ENCODE data around the gene HS3ST2. TPM values are rescaled to one million over a fixed set of nuclear protein-coding genes. Genes with fewer than 3 reads are reported as not detected.
"Not testable (repeated sequence)": the region's sequence is repeated elsewhere in the genome, so short reads cannot be mapped to it uniquely, and the experiment has no call there.

The HS3ST2 gene
- total RNA-seq, 2 donors from 2014 or later: not detected

DNA sequence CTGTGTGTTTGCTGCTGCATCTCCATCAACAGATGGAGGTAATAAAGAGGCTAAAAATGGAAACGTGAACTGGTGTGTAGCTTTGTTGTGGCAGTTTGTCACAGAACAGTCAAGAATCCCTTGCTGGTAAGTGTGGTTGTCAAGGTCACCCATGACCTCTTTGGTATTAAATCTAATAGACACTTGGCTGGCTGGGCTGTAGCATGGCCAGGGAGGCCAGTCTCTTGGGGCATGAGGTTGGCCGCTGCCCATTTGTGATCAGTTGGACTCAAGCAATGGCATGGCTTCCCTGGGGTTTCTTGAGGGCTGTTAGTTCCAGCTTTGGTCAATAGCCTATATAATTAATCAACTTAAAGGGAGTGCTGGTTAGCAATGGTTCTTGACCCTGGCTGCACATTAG, 14.8 kb upstream of the HS3ST2 start:
- DNase-seq (ENCODE audit: low spot score in 2 of 2): no peak
- Mint-ChIP-seq H3K9me3 (peaks cover 0 to 4% of the 10 kb centered on the region in 2 donors), H3K36me3 (no peaks in the 10 kb centered on the region), H3K27ac (no peak overlapping the region)
- no peak for ATAC-seq

DNA sequence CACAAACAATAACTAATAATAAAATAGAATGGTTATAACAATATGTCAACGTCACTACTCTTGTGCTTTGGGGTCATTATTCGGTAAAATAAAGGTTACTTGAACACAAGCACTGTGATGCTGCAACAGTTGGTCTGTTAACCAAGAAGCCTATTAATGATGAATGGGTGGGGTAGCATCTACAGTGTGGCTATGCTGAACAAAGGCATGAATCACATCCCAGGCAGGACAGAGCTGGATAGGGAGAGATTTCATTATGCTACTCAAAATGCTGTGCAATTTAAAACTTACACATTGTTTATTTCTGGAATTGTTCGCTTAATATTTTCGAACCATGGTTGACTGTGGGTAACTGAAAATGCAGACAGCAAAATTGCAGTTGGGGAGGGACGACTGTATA, 9.1 kb upstream of the HS3ST2 start:
- ATAC-seq (no peak), DNase-seq (ENCODE audit: low spot score in 2 of 2) (no peak)
- H3K27ac Mint-ChIP-seq: no peak overlapping the region
- no peaks in the 10 kb centered on the region for H3K9me3 Mint-ChIP-seq
- no peaks in the 10 kb centered on the region for H3K36me3 Mint-ChIP-seq

DNA sequence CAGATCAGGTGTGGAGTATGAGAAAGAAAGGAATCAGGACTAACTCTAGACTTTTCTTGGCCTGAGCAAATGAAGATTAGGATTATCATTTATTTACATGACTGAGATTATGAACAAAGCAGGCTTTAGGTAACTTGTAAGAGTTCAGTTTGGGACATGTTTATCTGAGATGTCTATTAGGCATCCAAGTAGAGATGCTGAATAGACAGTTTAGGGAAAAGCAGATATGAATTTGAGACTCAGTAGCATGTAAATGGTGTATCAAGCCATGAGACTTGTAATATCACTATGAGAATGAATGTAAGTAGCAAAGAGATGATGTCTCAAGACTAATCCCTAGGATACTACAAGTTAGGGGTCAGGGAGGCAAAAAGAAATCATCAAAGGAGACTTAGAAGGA, 8.6 kb upstream of the HS3ST2 start:
- H3K36me3 Mint-ChIP-seq: no peaks in the 10 kb centered on the region
- DNase-seq (ENCODE audit: low spot score in 2 of 2) (no peak), ATAC-seq (no peak)
- no peak overlapping the region for H3K27ac Mint-ChIP-seq
- no peaks in the 10 kb centered on the region for H3K9me3 Mint-ChIP-seq

DNA sequence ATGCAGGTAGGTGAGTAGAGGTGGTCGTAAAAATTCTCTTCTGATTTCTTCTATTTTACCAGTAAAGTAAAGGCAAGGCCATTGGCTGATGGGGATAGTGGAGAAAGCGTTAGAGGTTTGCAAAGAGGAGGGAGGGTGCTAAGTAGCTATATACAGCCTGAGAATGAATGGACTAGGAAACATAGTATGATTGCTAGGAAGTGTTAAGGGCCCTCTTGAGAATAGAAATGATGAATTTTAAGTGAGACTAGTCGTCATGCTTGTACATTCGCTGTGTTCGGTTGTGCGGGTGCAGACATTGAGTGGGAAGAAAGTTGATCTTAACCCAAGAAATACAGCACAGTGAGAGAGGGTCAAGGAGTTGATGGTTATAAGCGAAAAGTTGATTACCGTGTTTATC, 7.2 kb upstream of the HS3ST2 start:
- DNase-seq (ENCODE audit: low spot score in 2 of 2) (no peak), ATAC-seq (no peak)
- no peak overlapping the region for H3K27ac Mint-ChIP-seq
- H3K36me3 Mint-ChIP-seq: no peaks in the 10 kb centered on the region
- H3K9me3 Mint-ChIP-seq: no peaks in the 10 kb centered on the region

DNA sequence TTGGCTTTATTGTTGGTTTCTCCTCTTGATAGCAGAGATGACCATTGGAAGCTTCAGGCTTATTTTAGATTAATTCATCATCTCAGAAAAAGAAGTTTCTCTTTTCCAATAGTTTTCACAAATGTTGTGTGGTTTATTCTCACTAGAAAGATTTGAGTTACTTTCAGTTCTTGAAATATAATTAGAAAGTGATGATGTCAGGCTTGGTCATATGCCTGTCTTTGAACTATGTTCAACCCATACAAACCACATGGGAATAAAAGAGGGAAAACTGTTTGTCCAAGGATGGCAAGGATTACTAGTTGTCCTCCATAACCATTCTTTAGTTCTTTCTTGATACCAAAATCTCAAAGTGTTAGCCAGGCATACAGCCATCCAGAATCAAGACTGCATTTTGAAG, 3.7 kb upstream of the HS3ST2 start:
- no peak for ATAC-seq
- no peak for DNase-seq (ENCODE audit: low spot score in 2 of 2)
- Mint-ChIP-seq H3K27ac (no peak overlapping the region), H3K36me3 (no peaks in the 10 kb centered on the region), H3K9me3 (no peaks in the 10 kb centered on the region)

DNA sequence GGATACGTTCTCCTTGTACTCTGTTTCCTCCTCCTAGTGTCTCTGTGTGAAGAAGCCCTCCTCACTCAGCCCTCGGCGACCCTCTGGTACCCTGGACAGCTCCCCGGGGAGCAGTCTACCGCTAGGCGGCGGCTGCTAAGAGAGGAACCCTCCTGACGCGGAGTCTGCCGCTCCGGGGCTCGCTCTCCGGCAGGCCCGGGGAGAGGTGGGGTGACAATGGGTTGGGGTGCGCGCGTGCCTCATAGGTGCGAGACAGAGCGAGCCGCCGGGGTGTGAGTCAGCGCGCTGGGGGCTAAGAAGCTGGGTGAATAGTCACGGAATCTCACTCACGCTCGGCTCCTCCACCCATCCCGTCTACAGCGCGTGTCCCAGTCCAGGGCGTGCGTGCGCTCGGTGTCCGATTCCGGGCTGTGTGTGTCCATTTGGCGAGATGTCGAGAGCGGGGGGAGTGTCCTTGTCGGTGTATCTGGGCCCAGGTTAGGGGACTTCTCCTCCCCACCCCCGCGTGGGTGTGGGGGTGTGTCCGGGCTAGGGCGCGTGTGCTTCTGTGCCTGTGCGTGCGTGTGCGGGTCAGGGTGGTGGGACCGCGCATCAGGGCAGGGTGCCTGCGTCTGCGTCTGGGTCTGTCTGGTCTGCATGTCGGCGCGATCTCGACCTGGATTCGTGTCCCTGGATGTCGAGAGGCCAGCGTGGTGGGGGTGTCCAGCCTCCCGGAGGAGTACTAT, 577 bp upstream of the HS3ST2 start:
- ATAC-seq: peak in 1 of 2 donors; percentile 84
- H3K9me3 Mint-ChIP-seq: no peaks in the 10 kb centered on the region
- H3K36me3 Mint-ChIP-seq: no peaks in the 10 kb centered on the region
- peak in 1 of 2 donors; percentile 65 for DNase-seq (ENCODE audit: low spot score in 2 of 2)
- H3K27ac Mint-ChIP-seq: no peak overlapping the region

DNA sequence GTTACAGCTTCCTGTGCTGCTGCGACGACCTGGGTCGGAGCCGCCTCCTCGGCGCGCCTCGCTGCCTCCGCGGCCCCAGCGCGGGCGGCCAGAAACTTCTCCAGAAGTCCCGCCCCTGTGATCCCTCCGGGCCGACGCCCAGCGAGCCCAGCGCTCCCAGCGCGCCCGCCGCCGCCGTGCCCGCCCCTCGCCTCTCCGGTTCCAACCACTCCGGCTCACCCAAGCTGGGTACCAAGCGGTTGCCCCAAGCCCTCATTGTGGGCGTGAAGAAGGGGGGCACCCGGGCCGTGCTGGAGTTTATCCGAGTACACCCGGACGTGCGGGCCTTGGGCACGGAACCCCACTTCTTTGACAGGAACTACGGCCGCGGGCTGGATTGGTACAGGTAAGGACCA, 746 bp downstream of the HS3ST2 start:
- Mint-ChIP-seq H3K9me3 (peaks cover 6 to 7% of the 10 kb centered on the region in 2 donors), H3K27ac (no peak overlapping the region), H3K36me3 (no peaks in the 10 kb centered on the region)
- DNase-seq (ENCODE audit: low spot score in 2 of 2): no peak
- ATAC-seq: no peak

DNA sequence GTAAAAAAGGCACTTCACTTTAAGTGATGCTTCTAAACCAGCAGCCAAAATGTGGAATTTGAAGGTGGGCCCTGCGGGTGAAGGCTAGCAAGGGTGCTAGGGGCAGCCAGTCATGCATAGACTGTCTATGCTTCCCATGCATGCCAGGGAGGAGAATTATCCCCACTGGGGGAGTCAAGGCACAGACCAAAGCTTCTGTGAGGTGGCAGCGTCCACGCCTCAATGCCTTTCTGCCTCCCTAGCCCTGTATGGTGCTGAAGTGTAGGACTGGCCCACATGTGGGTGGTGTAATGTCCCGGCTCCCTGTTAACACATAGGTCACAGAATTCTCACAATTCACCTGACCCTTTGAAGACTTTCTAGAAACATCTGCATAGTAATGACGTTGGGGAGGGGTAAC, 1.9 kb downstream of the HS3ST2 start:
- ATAC-seq (no peak), DNase-seq (ENCODE audit: low spot score in 2 of 2) (no peak)
- peaks cover 6 to 7% of the 10 kb centered on the region in 2 donors for H3K9me3 Mint-ChIP-seq
- no peaks in the 10 kb centered on the region for H3K36me3 Mint-ChIP-seq
- no peak overlapping the region for H3K27ac Mint-ChIP-seq

DNA sequence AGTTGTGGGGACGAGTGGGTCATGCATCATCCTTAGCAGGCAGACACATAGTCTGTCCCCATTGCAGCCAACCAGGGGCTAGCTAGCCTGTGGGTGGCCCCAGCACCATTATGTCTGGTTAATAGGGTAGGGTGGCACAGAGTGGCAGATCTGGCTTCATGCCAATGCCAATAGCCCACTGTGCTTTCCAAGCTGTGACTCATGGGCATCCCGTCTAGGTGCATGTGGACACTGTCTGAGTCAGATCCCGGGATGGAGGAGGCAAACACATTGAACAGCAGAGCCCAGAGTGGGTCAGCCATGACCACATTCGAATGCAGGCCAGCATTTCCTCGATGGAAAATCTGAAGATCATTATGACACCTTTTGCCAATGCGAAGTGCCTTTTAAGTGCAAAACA, 2.5 kb downstream of the HS3ST2 start:
- Mint-ChIP-seq H3K36me3 (no peaks in the 10 kb centered on the region), H3K9me3 (peaks cover 6 to 7% of the 10 kb centered on the region in 2 donors), H3K27ac (no peak overlapping the region)
- no peak for DNase-seq (ENCODE audit: low spot score in 2 of 2)
- no peak for ATAC-seq

DNA sequence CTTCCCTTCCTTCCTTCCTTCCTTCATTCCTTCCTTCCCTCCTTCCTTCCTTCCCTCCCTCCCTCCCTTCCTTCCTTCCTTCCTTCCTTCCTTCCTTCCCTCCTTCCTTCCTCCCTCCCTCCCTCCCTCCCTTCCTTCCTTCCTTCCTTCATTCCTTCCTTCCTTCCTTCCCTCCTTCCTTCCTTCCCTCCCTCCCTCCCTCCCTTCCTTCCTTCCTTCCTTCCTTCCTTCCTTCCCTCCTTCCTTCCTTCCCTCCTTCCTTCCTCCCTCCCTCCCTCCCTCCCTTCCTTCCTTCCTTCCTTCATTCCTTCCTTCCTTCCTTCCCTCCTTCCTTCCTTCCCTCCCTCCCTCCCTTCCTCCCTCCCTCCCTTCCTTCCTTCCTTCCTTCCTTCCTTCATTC, 4.8 kb downstream of the HS3ST2 start:
- DNase-seq (ENCODE audit: low spot score in 2 of 2); ATAC-seq; H3K9me3 Mint-ChIP-seq; H3K27ac Mint-ChIP-seq; H3K36me3 Mint-ChIP-seq: not testable (repeated sequence)

DNA sequence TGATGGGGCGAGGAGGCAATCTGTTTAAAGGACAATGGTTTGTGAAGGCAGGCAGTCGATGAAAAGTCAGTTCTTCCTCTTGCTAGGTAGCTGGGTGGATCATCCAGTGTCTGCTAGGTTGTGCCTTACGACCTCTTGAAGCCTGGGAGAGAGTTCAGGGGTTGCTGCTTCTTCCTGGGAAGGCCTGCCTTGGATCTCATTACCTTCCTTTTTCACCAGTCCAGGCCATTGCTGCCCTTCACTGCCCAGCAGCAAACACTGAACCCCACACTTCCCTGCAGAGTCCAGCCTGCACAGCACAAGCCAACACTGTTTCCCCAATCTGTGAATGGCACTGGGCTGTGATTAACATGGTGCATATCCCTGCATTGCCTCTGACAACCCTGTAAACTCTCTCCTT, 24.7 kb downstream of the HS3ST2 start:
- Mint-ChIP-seq H3K27ac (no peak overlapping the region), H3K9me3 (no peaks in the 10 kb centered on the region), H3K36me3 (no peaks in the 10 kb centered on the region)
- DNase-seq (ENCODE audit: low spot score in 2 of 2): no peak
- ATAC-seq: no peak

DNA sequence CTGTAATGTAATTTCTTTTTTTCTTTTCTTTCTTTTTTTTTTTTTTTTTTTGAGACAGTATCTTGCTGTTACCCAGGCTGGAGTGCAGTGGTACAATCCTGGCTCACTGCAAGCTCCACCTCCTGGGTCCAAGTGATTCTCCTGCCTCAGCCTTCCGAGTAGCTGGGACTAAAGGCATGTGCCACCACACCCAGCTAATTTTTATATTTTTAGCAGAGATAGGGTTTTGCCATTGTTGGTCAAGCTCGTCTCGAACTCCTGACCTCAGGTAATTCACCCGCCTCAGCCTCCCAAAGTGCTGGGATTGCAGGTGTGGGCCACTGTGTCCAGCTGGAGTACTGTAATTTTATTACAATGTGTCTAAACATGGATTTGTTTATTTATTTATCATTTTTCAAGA, 28.1 kb downstream of the HS3ST2 start:
- not testable (repeated sequence) for ATAC-seq; DNase-seq (ENCODE audit: low spot score in 2 of 2); H3K36me3 Mint-ChIP-seq; H3K27ac Mint-ChIP-seq; H3K9me3 Mint-ChIP-seq

DNA sequence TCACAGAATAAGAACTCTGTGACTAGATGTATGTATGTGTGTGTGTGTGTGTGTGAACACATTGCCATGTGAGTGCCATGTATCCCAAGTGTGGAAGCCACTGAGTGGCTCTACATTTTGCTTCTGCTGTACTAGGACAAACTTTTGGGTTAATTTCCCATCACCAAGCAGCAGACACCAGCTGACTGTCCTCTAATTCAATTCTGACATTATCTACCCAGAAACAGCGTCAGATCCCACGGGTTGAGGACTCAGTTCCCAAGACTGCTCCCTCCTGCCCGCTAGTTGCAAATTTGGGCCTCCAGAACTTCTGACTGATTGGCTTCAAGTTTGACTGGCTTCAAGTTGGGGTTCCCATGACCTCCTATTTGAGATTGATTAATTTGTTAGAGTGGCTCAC, 29.2 kb downstream of the HS3ST2 start:
- Mint-ChIP-seq H3K27ac (no peak overlapping the region), H3K9me3 (no peaks in the 10 kb centered on the region), H3K36me3 (no peaks in the 10 kb centered on the region)
- no peak for ATAC-seq
- no peak for DNase-seq (ENCODE audit: low spot score in 2 of 2)

DNA sequence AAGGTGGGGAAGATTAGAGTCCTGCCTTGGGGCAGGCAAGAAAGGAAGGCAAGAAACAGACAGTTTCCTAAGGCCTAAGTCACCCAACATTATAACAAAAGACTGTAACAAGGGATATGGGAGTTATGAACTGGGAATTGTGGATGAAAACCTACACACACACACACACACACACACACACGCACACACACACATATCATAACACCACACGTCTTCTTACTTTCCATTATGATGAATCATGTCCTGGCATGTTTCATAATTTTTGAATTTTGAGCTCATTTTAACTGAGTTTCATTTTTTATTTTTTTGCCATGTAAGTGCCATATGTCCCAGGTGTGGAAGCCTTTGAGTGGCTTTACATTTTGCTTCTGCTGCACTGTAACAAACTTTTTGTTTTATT, 29.9 kb downstream of the HS3ST2 start:
- DNase-seq (ENCODE audit: low spot score in 2 of 2) (no peak), ATAC-seq (no peak)
- no peaks in the 10 kb centered on the region for H3K9me3 Mint-ChIP-seq
- no peaks in the 10 kb centered on the region for H3K36me3 Mint-ChIP-seq
- no peak overlapping the region for H3K27ac Mint-ChIP-seq

DNA sequence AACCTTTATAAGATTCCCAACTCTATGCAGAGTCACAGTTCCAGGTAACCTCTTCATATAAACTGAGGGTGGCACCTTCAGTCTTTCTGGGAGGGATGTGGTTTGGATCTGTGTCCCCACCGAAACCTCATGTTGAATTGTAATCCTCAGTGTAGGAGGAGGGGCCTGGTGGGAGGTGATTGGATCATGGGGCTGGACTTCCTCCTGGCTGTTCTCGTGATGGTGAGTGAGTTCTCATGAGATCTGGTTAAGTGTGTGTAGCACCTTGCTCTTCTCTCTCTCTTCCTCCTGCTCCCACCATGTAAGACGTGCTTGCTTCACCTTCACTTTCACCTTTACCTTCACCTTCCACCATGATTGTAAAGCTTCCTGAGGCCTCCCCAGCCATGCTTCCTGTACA, 30.5 kb downstream of the HS3ST2 start:
- H3K27ac Mint-ChIP-seq: no peak overlapping the region
- H3K36me3 Mint-ChIP-seq: no peaks in the 10 kb centered on the region
- no peaks in the 10 kb centered on the region for H3K9me3 Mint-ChIP-seq
- ATAC-seq (no peak), DNase-seq (ENCODE audit: low spot score in 2 of 2) (no peak)

DNA sequence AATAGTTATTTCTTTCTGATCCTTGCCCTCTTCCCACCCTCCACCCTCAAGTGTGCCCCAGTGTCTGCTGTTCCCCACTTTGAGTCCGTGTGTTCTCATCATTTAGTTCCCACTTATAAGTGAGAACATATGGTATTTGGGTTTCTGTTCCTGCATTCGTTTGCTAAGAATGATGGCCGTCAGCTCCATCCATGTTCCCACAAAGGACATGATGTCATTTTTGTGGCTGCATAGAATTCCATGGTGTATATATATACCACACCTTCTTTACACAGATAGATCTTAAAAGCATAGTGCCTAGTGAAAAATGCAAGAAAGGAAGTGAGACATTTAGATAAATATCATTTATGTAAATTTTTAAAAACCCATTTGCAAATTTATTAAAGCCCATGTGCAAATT, 33.1 kb downstream of the HS3ST2 start:
- Mint-ChIP-seq H3K27ac (no peak overlapping the region), H3K36me3 (no peaks in the 10 kb centered on the region), H3K9me3 (no peaks in the 10 kb centered on the region)
- no peak for ATAC-seq
- no peak for DNase-seq (ENCODE audit: low spot score in 2 of 2)

DNA sequence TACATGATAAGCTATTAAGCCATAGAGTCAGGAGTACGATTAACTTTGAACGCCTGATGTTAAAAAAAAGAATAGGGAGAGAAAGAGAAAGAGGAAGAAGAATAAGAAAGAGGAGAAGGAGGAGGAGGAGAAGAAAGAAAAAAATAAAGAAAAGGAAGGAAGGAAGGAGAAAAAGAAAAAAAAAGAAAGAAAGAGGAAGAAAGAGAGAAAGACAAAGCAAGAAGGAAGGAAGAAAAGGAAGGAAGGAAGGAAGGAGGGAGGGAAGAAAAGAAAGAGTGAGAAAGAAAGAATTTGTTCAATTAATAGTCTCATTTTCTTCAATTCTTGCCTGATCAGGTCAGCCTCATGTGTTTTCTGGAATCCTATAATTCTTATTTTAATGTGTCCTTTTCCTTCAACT, 33.7 kb downstream of the HS3ST2 start:
- Mint-ChIP-seq H3K9me3 (no peaks in the 10 kb centered on the region), H3K27ac (no peak overlapping the region), H3K36me3 (no peaks in the 10 kb centered on the region)
- ATAC-seq (no peak), DNase-seq (ENCODE audit: low spot score in 2 of 2) (no peak)

DNA sequence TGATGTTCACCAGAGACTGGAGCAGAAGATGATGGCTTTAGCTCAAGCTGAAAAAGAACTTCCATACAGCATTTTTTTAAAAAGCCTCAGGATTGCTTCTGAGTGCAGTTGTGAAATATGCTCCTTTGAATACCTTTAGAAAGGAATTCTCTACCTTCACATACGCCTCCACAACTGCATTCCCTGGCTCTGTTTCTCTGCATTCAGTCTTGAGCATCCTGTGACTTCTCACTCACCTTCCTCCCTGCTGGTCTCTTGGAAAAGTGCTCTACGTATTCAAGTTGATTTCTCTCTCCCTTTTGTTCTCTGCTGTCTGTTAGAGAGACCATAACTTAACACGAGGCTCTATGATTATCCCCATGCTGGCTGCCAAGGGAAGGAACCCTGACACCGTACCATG, 34.5 kb downstream of the HS3ST2 start:
- no peak for ATAC-seq
- no peaks in the 10 kb centered on the region for H3K36me3 Mint-ChIP-seq
- H3K9me3 Mint-ChIP-seq: no peaks in the 10 kb centered on the region
- no peak for DNase-seq (ENCODE audit: low spot score in 2 of 2)
- H3K27ac Mint-ChIP-seq: no peak overlapping the region

DNA sequence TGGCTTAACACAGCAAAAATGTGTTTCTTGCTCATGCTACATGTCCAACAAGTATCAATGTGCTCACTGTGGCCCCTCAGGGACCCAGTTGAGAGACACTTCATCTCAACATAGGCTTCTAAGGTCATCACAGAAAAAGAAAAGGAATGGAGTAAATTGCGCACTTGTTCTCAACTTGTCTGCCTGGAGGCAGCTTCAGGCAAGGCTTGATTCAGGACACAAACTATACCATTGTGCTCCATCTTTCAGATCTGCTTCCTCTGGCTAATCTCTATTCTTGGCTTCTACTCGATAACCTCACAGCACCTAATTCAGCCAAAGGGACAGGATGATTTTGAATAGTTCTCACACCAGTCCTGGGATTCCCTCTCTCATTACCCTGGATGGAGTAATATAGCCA, 35.6 kb downstream of the HS3ST2 start:
- H3K27ac Mint-ChIP-seq: no peak overlapping the region
- no peaks in the 10 kb centered on the region for H3K36me3 Mint-ChIP-seq

More for the DNA sequence above, 35.6 kb downstream of the HS3ST2 start:
- H3K9me3 Mint-ChIP-seq: no peaks in the 10 kb centered on the region
- ATAC-seq: no peak
- DNase-seq (ENCODE audit: low spot score in 2 of 2): no peak

Data from activated naive CD4-positive, alpha-beta T cell treated with anti-CD3 and anti-CD28 coated beads, Interleukin-2, amount 50 U/mL, for 72 hours (primary cell).